ENCODE data around the gene UBE3D. TPM values are rescaled to one million over a fixed set of nuclear protein-coding genes. Genes with fewer than 3 reads are reported as not detected.

The UBE3D gene
- total RNA-seq, 1 experiment from 2014 or later = 9.5 TPM

GRCh38 chr6:82906951-82907350 lies 158.7 kb downstream of the UBE3D start:
- H3K4me1 Mint-ChIP-seq (ENCODE audit: low read depth, unreplicated experiment) = no peaks in the 10 kb centered on the region
- no peaks in the 10 kb centered on the region for H3K36me3 Mint-ChIP-seq (ENCODE audit: insufficient read depth, unreplicated experiment)
- CTCF ChIA-PET = no interaction called here
- BruUV-seq (replicated peaks) = no TSS peak
- H3K27ac Mint-ChIP-seq (ENCODE audit: unreplicated experiment) = no peak overlapping the region
- no peak overlapping the region for H3K4me3 Mint-ChIP-seq (ENCODE audit: low read depth, unreplicated experiment)
- TF ChIP-seq CTCF (IDR thresholded peaks at IDR 0.05; ENCODE audit: unreplicated experiment) = no peak
- no peak for DNase-seq
- H3K27me3 Mint-ChIP-seq (ENCODE audit: unreplicated experiment) = no peaks in the 10 kb centered on the region
- intact Hi-C loops (cut with micrococcal nuclease; ENCODE audit: unreplicated experiment) = no loop called here
- no peaks in the 10 kb centered on the region for H3K9me3 Mint-ChIP-seq (ENCODE audit: low read depth, unreplicated experiment)

- BruUV-seq (replicated peaks) = no TSS peak
- no peak overlapping the region for H3K4me3 Mint-ChIP-seq (ENCODE audit: low read depth, unreplicated experiment)
- no peaks in the 10 kb centered on the region for H3K4me1 Mint-ChIP-seq (ENCODE audit: low read depth, unreplicated experiment)
- H3K36me3 Mint-ChIP-seq (ENCODE audit: insufficient read depth, unreplicated experiment) = no peaks in the 10 kb centered on the region
- H3K9me3 Mint-ChIP-seq (ENCODE audit: low read depth, unreplicated experiment) = no peaks in the 10 kb centered on the region
- intact Hi-C loops (cut with micrococcal nuclease; ENCODE audit: unreplicated experiment) = no loop called here
- no peak overlapping the region for H3K27ac Mint-ChIP-seq (ENCODE audit: unreplicated experiment)
- no peak for DNase-seq
- CTCF ChIA-PET = no interaction called here
- no peaks in the 10 kb centered on the region for H3K27me3 Mint-ChIP-seq (ENCODE audit: unreplicated experiment)
- no peak for TF ChIP-seq CTCF (IDR thresholded peaks at IDR 0.05; ENCODE audit: unreplicated experiment)
Measured at GRCh38 chr6:82906489-82906888, 159.2 kb downstream of the UBE3D start.

GRCh38 chr6:82904860-82905259 lies 160.8 kb downstream of the UBE3D start:
- Mint-ChIP-seq H3K4me1 (ENCODE audit: low read depth, unreplicated experiment) (no peaks in the 10 kb centered on the region), H3K27me3 (ENCODE audit: unreplicated experiment) (no peaks in the 10 kb centered on the region), H3K9me3 (ENCODE audit: low read depth, unreplicated experiment) (no peaks in the 10 kb centered on the region), H3K4me3 (ENCODE audit: low read depth, unreplicated experiment) (no peak overlapping the region), H3K36me3 (ENCODE audit: insufficient read depth, unreplicated experiment) (no peaks in the 10 kb centered on the region), H3K27ac (ENCODE audit: unreplicated experiment) (no peak overlapping the region)
- no TSS peak for BruUV-seq (replicated peaks)
- no peak for DNase-seq
- intact Hi-C loops (cut with micrococcal nuclease; ENCODE audit: unreplicated experiment) = no loop called here
- CTCF ChIA-PET = no interaction called here
- TF ChIP-seq CTCF (IDR thresholded peaks at IDR 0.05; ENCODE audit: unreplicated experiment) = no peak

GRCh38 chr6:82904257-82904656 lies 161.4 kb downstream of the UBE3D start:
- no peaks in the 10 kb centered on the region for H3K36me3 Mint-ChIP-seq (ENCODE audit: insufficient read depth, unreplicated experiment)
- no TSS peak for BruUV-seq (replicated peaks)
- no peak for DNase-seq
- no peak overlapping the region for H3K27ac Mint-ChIP-seq (ENCODE audit: unreplicated experiment)
- H3K4me3 Mint-ChIP-seq (ENCODE audit: low read depth, unreplicated experiment) = no peak overlapping the region
- H3K9me3 Mint-ChIP-seq (ENCODE audit: low read depth, unreplicated experiment) = no peaks in the 10 kb centered on the region
- no peaks in the 10 kb centered on the region for H3K4me1 Mint-ChIP-seq (ENCODE audit: low read depth, unreplicated experiment)
- intact Hi-C loops (cut with micrococcal nuclease; ENCODE audit: unreplicated experiment) = no loop called here
- CTCF ChIA-PET = no interaction called here
- no peak for TF ChIP-seq CTCF (IDR thresholded peaks at IDR 0.05; ENCODE audit: unreplicated experiment)
- H3K27me3 Mint-ChIP-seq (ENCODE audit: unreplicated experiment) = no peaks in the 10 kb centered on the region
